Measurements from ENCODE around the gene ILRUN. TPM values are rescaled to one million over a fixed set of nuclear protein-coding genes. Genes with fewer than 3 reads are reported as not detected.

ILRUN gene
- total and polyA plus RNA-seq, 2 of the 8 experiments (the other 6 are each of a cell fraction or from before 2014, with no cell fraction given), result 39.2 to 81.2 TPM

DNA sequence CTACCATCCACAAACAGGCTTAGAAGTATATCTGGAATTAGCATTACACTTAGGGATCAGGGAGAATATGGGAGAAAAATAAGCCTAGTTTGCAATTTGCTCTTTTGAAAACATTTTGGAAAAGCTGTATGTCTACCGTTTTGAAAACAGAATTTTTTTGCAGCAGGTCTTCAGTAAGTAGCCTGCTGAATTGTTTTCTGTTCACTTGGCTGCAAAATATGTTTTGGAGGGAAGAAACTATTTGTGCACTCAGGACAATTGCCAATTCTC lies 39.6 kb downstream of the ILRUN start:
- H3K4ac ChIP-seq (replicated peaks; ENCODE audit: insufficient read length, low read depth, low read length), result no peak overlapping the region
- no peak overlapping the region for H3K14ac ChIP-seq (ENCODE audit: insufficient read length)
- no peak overlapping the region for H4K91ac ChIP-seq (replicated peaks; ENCODE audit: insufficient read length, low read length)
- H3K27ac ChIP-seq (ENCODE audit: low read depth, low read length), result no peak overlapping the region
- peaks cover 2% of the 10 kb centered on the region; the same call in 1 of the 2 replicates for H3K79me1 ChIP-seq (ENCODE audit: low read depth, low read length)
- no peaks in the 10 kb centered on the region for H3K27me3 ChIP-seq (replicated peaks in 1 of 4; ENCODE audit: control insufficient read depth in 3 of 4, extremely low read depth in 1 of 4, insufficient read depth in 3 of 4, low read length in 3 of 4)
- H3K9ac ChIP-seq (replicated peaks in 1 of 4; ENCODE audit: extremely low read depth in 1 of 4, low read depth in 3 of 4, low read length in 3 of 4), result no peak overlapping the region
- no peak overlapping the region for H3K4me2 ChIP-seq (ENCODE audit: insufficient read depth in 1 of 2, low read depth in 2 of 2, low read length in 2 of 2)
- no peak for DNase-seq (ENCODE audit: low read depth in 1 of 2, low spot score in 2 of 2)
- no peak overlapping the region for H2AFZ ChIP-seq (ENCODE audit: low read length)
- no peaks in the 10 kb centered on the region for H3K9me3 ChIP-seq (ENCODE audit: insufficient read depth in 2 of 2, low read depth in 1 of 2, low read length in 1 of 2)
- H2BK120ac ChIP-seq (replicated peaks; ENCODE audit: low read depth, low read length), result no peak overlapping the region
- peaks cover 0 to 48% of the 10 kb centered on the region in 2 experiments; a peak in 2 of 4 replicates for H3K79me2 ChIP-seq (ENCODE audit: control insufficient read depth in 1 of 2, insufficient read depth in 2 of 2, low read length in 2 of 2)
- H3K4me3 ChIP-seq (ENCODE audit: extremely low read depth in 1 of 4, insufficient read depth in 2 of 4, low read depth in 3 of 4, low read length in 4 of 4), result no peak overlapping the region
- H3K23ac ChIP-seq (ENCODE audit: insufficient read length), result no peak overlapping the region
- H2AK5ac ChIP-seq (ENCODE audit: low read depth, low read length), result no peak overlapping the region
- no peak overlapping the region for H2BK20ac ChIP-seq (ENCODE audit: low read length)
- H4K8ac ChIP-seq (ENCODE audit: extremely low read depth, insufficient read depth, low read length), result no peak overlapping the region
- POLR2A ChIA-PET (ENCODE audit: partially characterized antibody), result interaction anchor here (1.0 to 1.4 kb wide), 3 partner anchors 11 to 44 kb away, joined by 3 to 4 read pairs (median 3); no protein-coding TSS in a partner anchor
- no peak overlapping the region for H2BK5ac ChIP-seq (ENCODE audit: low read depth, low read length)
- TF ChIP-seq, protein P1, sequence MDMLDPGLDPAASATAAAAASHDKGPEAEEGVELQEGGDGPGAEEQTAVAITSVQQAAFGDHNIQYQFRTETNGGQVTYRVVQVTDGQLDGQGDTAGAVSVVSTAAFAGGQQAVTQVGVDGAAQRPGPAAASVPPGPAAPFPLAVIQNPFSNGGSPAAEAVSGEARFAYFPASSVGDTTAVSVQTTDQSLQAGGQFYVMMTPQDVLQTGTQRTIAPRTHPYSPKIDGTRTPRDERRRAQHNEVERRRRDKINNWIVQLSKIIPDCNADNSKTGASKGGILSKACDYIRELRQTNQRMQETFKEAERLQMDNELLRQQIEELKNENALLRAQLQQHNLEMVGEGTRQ (IDR thresholded peaks at IDR 0.05; ENCODE audit: low read length), result no peak
- TF ChIP-seq EGR1 (IDR thresholded peaks at IDR 0.05; ENCODE audit: borderline replicate concordance, low read depth, low read length) (no peak), NANOG (IDR thresholded peaks at IDR 0.05; ENCODE audit: insufficient read depth, low read depth, low read length, poor library complexity, severe bottlenecking) (no peak), TAF7 (optimal IDR thresholded peaks at IDR 0.05; ENCODE audit: borderline replicate concordance, low read depth, low read length) (no peak), SUZ12 (IDR thresholded peaks at IDR 0.05; ENCODE audit: low read length) (no peak), TCF12 (IDR thresholded peaks at IDR 0.05; ENCODE audit: low read depth, low read length) (no peak)
- no peaks in the 10 kb centered on the region for H3K23me2 ChIP-seq (ENCODE audit: low read depth, low read length)
- H4K20me1 ChIP-seq (replicated peaks in 1 of 2; ENCODE audit: control insufficient read depth in 1 of 2, insufficient read depth in 2 of 2, low read length in 2 of 2), result peaks cover 0 to 3% of the 10 kb centered on the region in 2 experiments
- H3K56ac ChIP-seq (replicated peaks; ENCODE audit: insufficient read length, low read depth, low read length), result no peak overlapping the region
- H2BK15ac ChIP-seq (ENCODE audit: low read length), result no peak overlapping the region
- WGBS, 2 experiments (ENCODE audit: extremely low coverage in 1 of 2, insufficient coverage in 1 of 2, insufficient read length in 1 of 2, insufficient replicate concordance in 2 of 2, low coverage in 1 of 2, low lambda C conversion rate in 2 of 2, missing lambda C conversion rate in 1 of 2), result 79% methylated on average over 1 of the region's 1 CpG; no CpG with 5 or more reads in 1 of the 2 experiments
- H3K36me3 ChIP-seq (ENCODE audit: control insufficient read depth in 2 of 4, insufficient read depth in 4 of 4, low read length in 3 of 4), result peaks cover 0 to 8% (median 0%) of the 10 kb centered on the region in 4 experiments; a peak in 1 of 8 replicates
- H3K18ac ChIP-seq (ENCODE audit: extremely low read depth, low read length), result no peak overlapping the region
- no peak overlapping the region for H4K5ac ChIP-seq (ENCODE audit: insufficient read length, low read depth, low read length)
- no peak overlapping the region for H2BK12ac ChIP-seq (ENCODE audit: low read depth, low read length)
- no peak for FAIRE-seq
- CTCF ChIA-PET (ENCODE audit: partially characterized antibody), result interaction anchor here (1.0 to 1.5 kb wide), 4 partner anchors 12 to 47 kb away, joined by 3 to 5 read pairs (median 3); no protein-coding TSS in a partner anchor
- H3K4me1 ChIP-seq (replicated peaks in 1 of 4; ENCODE audit: control insufficient read depth in 3 of 4, insufficient read depth in 4 of 4, low read length in 3 of 4), result peaks cover 0 to 8% (median 3%) of the 10 kb centered on the region in 4 experiments; a peak in 4 of 7 replicates
